ENCODE data around the gene FPGS. TPM values are rescaled to one million over a fixed set of nuclear protein-coding genes. Genes with fewer than 3 reads are reported as not detected.

FPGS gene
- total RNA-seq, 4 donors from 2014 or later = 58.5 to 78.0 (median 62.1) TPM

DNA sequence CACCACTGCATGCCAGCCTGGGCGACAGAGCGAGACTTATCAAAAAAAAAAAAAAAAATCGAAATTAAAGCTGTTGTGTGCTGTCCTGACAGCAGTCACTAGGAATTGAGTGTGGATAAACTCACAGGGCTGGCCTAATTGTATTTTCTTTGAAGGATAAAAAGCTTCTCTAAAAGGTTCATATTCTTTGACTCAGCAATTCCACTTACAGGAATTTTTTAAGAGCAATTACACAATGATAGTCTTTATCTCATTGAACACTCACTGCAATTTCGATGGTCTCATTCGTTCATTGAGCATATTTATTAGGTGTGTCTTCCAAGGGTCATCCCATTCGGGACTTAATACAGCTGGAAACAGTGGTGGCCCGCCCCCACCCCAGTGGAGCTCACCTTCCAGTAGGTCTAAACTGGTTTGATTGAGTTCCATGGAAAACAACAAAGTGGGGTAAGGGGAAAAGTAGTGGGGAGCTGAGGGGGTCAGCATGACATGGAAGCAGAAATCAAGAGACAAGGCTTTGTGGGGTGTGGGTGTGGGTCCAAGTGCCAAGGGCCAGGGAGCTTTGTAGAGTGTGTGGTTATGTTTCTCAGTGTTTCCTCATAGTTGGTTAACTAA, 10.2 kb upstream of the FPGS start:
- WGBS, 2 donors = 85 to 86% methylated on average over 7 of the region's 7 CpGs
- no peak for DNase-seq
- H3K36me3 ChIP-seq = peaks cover 42 to 49% of the 10 kb centered on the region in 2 donors
- no peaks in the 10 kb centered on the region for H3K27me3 ChIP-seq
- H3K4me1 ChIP-seq = peaks cover 13 to 26% of the 10 kb centered on the region in 2 donors
- no peak overlapping the region for H3K27ac ChIP-seq
- TF ChIP-seq POLR2A (IDR thresholded peaks at IDR 0.05) = no peak
- TF ChIP-seq, protein P1, sequence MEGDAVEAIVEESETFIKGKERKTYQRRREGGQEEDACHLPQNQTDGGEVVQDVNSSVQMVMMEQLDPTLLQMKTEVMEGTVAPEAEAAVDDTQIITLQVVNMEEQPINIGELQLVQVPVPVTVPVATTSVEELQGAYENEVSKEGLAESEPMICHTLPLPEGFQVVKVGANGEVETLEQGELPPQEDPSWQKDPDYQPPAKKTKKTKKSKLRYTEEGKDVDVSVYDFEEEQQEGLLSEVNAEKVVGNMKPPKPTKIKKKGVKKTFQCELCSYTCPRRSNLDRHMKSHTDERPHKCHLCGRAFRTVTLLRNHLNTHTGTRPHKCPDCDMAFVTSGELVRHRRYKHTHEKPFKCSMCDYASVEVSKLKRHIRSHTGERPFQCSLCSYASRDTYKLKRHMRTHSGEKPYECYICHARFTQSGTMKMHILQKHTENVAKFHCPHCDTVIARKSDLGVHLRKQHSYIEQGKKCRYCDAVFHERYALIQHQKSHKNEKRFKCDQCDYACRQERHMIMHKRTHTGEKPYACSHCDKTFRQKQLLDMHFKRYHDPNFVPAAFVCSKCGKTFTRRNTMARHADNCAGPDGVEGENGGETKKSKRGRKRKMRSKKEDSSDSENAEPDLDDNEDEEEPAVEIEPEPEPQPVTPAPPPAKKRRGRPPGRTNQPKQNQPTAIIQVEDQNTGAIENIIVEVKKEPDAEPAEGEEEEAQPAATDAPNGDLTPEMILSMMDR (IDR thresholded peaks at IDR 0.05) = no peak
- no peaks in the 10 kb centered on the region for H3K9me3 ChIP-seq
- H3K4me3 ChIP-seq (replicated peaks in 1 of 3) = no peak overlapping the region
- intact Hi-C loops (cut with DNase I) = no loop called here

DNA sequence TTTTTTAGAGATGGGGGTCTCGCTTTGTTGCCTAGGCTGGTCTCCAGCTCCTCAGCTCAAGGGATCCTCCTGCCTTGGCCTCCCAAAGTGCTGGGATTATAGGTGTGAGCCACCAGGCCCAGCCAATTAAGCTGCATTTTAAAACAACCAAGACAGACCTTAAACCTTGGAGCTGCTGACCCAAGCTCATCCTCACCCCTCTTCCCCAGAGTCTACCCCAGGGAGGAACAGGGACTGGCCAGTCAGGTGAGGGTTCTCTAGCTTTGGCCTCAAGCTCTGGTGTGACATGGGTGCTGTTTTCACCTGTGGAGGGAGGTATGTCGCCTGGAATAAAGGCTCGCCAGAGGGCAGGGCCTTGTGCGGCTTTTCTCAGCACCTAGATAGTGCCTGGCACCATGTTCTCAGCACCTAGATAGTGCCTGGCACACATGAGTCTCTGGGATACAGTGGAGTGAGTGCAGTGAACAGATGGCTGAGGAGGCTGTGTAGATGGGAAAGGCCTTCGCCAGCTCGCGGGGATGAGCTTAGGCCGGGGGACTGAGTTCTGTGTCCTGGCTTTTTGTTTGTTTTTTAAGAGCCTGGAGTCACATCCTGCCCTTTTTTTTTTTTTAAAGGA, 9.5 kb upstream of the FPGS start:
- H3K27ac ChIP-seq = peak overlapping the region in 1 of 3 donors; percentile 30
- intact Hi-C loops (cut with DNase I) = no loop called here
- no peak for DNase-seq

DNA sequence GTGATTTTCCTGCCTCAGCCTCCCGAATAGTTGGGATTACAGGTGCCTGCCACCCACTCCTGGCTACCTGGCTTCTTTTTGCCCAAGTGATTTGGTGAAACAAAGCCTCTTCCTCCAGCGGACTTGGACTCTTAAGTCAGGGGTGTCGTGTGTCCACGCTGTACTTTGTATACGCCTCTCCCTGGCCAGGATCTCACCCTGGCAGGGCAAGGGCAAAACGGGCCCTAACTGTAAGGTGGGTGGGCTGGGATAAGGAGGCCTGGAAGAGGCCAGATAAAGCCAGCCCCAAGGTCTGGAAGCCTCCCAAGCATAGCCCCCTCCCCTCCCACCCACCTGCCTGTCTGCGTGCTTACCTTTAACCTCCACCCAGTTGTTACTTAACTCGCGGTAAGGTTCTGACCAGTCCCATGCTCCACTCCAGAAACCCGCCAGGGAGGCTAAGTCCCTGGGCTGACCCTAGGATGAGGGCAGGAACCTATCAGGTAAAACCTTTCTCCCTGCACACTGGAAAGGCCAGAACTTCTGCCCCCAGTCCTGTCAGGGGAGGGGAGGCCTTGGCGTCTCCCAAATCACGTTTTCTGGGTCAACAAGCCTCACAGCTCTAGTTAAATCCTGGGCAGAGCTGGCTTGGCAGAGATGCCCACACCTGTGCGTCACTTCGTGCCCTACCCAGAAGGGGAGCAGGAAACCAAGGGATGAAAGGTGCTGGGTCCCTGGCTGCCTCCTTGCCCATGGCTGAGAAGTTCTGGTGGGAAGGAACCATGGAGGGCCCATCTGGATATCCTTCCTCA, 8.5 kb upstream of the FPGS start:
- intact Hi-C loops (cut with DNase I) = no loop called here
- Histone ChIP-seq H3K36me3 (peaks cover 25 to 33% of the 10 kb centered on the region in 2 donors), H3K4me1 (peaks cover 13 to 26% of the 10 kb centered on the region in 2 donors), H3K27ac (no peak overlapping the region), H3K9me3 (no peaks in the 10 kb centered on the region), H3K27me3 (no peaks in the 10 kb centered on the region), H3K4me3 (replicated peaks in 1 of 3) (no peak overlapping the region)
- 75 to 87% methylated on average over 9 to 12 of the region's 14 CpGs for WGBS, 2 donors
- no peak for DNase-seq
- TF ChIP-seq, protein P1 (IDR thresholded peaks at IDR 0.05) = no peak
- no peak for TF ChIP-seq POLR2A (IDR thresholded peaks at IDR 0.05)

More for the DNA sequence above, 9.5 kb upstream of the FPGS start:
- Histone ChIP-seq H3K4me3 (replicated peaks in 1 of 3) (no peak overlapping the region), H3K36me3 (peaks cover 35 to 43% of the 10 kb centered on the region in 2 donors), H3K9me3 (no peaks in the 10 kb centered on the region), H3K4me1 (peaks cover 13 to 26% of the 10 kb centered on the region in 2 donors), H3K27me3 (no peaks in the 10 kb centered on the region)
- WGBS, 2 donors = 75 to 78% methylated on average over 7 to 8 of the region's 8 CpGs
- TF ChIP-seq POLR2A (IDR thresholded peaks at IDR 0.05) = no peak
- TF ChIP-seq, protein P1 (IDR thresholded peaks at IDR 0.05) = no peak

DNA sequence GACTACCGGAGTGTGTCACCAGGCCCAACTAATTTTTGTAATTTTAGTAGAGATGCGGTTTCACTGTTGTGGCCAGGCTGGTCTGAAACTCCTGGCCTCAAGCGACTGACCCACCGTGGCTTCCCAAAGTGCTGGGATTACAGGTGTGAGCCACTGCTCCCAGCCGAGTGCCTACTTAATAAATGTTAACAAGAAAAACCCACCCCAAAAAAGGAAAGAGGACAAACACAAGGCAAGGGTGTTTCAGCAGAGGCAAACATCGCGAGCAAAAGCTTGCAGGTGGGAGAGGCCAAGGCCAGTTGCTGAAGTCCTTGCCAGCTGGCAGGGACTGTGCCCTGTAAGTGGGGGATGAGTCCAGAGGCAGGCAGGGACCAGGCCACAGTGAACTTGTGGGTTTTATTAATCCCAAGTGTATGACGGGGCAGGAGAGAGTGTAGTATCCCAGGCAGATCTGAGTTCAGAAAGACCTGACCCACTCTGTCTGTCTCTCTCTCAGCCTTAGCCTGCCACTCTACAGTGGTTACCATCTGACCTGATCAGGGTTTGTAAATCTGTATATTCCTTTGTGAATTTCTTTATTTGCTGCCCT, 6.4 kb upstream of the FPGS start:
- peak; percentile 83 to 92 for DNase-seq
- Histone ChIP-seq H3K27ac (peak overlapping the region; percentile 15 to 35 (median 17)), H3K9me3 (no peaks in the 10 kb centered on the region), H3K4me1 (peaks cover 13 to 20% of the 10 kb centered on the region in 2 donors), H3K4me3 (replicated peaks in 1 of 3) (no peak overlapping the region), H3K36me3 (peaks cover 4 to 11% of the 10 kb centered on the region in 2 donors), H3K27me3 (no peaks in the 10 kb centered on the region)
- intact Hi-C loops (cut with DNase I) = no loop called here
- TF ChIP-seq, protein P1 (IDR thresholded peaks at IDR 0.05) = no peak
- no peak for TF ChIP-seq POLR2A (IDR thresholded peaks at IDR 0.05)
- WGBS, 2 donors = 39 to 46% methylated on average over 8 of the region's 8 CpGs
